Left lung (tissue), 10 donors: Measurements from ENCODE around the gene RAB5A. TPM values are rescaled to one million over a fixed set of nuclear protein-coding genes. Genes with fewer than 3 reads are reported as not detected.
A peak's percentile ranks its signal among the peaks of the same experiment; 100 is the strongest.

Experiments used
- ATAC-seq: fragments of 200-7000 bp; cut with Tn5 transposase; one replicate; pipeline ENCODE4 v1.9.1; 2020; ENCODE audit warnings: moderate library complexity
- DNase-seq, 4 donors: peaks; one replicate each; pipeline ENCODE4 v3.0.0-alpha.2; 2013 to 2020
- H3K27ac ChIP-seq, 2 donors: fragments of 200-600 bp; sonication (generic) in 1 of 2; one replicate each; pipeline versions ENCODE4 v1.5.0 to v1.8.0; 2020 to 2021
- H3K27me3 ChIP-seq, 2 donors: fragments of 200-600 bp; sonication (generic) in 1 of 2; one replicate each; pipeline versions ENCODE4 v1.5.0 to v1.8.0; 2020 to 2021
- H3K36me3 ChIP-seq, 2 donors: fragments of 200-600 bp; sonication (generic) in 1 of 2; one replicate each; pipeline versions ENCODE4 v1.5.0 to v1.8.0; 2020 to 2021
- H3K4me1 ChIP-seq, 2 donors: fragments of 200-600 bp; one replicate each; pipeline ENCODE4 v1.8.0; 2021
- H3K4me3 ChIP-seq, 2 donors: fragments of 200-600 bp; sonication (generic) in 1 of 2; one replicate each; pipeline versions ENCODE4 v1.5.0 to v1.8.0; 2020 to 2021; ENCODE audit warnings: mild to moderate bottlenecking in 1 of 2
- H3K9me3 ChIP-seq, 2 donors: fragments of 200-600 bp; sonication (generic) in 1 of 2; one replicate each; pipeline versions ENCODE4 v1.5.0 to v1.8.0; 2020 to 2021
- intact Hi-C, 2 donors: fragments of 100-400 bp; cut with DNase I; formaldehyde crosslinking; loops; one replicate each; pipeline versions ENCODE4 v1.11.2 to v1.14.2; 2022
- polyA plus RNA-seq, 6 donors: library from polyadenylated mRNA; unstranded; fragments of 120-200 nt; gene quantifications; one replicate each; pipeline ENCODE4 v1.2.1, GENCODE V29; 2013; ENCODE audit not compliant: insufficient read length in 6 of 6
- total RNA-seq, 2 donors: library from RNA; stranded (reverse); fragmentation: NEBNext Ultra II Directional; extraction: Animal tissue kit (Norgen Biotek cat#: 25700); gene quantifications; one replicate each; pipeline ENCODE4 v1.2.1, GENCODE V29; 2021
- TF ChIP-seq, protein P1 (sequence below), 2 donors: fragments of 200-600 bp; sonication (generic) in 1 of 2; IDR thresholded peaks; one replicate each; pipeline versions ENCODE4 v1.5.0 to v1.8.0; 2021; ENCODE audit warnings: antibody characterized with exemption in 2 of 2
- donor health status: DM: no; HTN: yes; CAD: no.
- donor health status: DM: no; HTN: no; CAD: no.

The RAB5A gene
- total and polyA plus RNA-seq, 8 donors = 60.7 to 72.1 (median 69.2) TPM

DNA sequence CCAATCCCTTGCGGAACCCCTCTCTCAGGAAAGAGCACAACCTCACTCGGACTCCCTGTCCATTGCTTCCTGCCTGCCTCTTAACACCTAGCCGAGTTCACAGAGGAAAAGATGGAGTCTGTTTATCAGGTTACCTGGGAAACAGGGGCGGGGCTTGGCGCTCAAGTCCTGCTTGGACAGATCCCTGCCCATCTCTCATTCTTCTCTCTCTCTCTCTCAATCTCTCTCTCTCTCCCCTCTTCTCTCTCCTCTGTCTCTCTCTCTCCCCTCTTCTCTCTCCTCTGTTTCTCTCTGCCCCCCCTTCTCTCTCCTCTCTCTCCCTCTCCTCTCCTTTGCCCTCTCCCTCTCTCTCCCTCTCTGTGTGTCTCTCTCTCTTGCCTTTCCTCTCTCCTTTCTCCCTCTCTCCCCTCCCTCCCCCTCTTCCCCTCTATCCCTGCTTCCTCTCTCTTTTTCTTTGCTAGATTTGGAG lies 12.8 kb upstream of the RAB5A start, which contains the start of gene EFHB:
EFHB (minus strand) TSS at position 120 of the 469 bp plus-strand sequence. CDS start 199 bp downstream, outside the sequence.
- H3K4me3 ChIP-seq = no peak within 1 kb of the TSS
- H3K4me1 ChIP-seq = peaks cover 0 to 14% of the 10 kb centered on the region in 2 donors
- H3K9me3 ChIP-seq = no peaks in the 10 kb centered on the region
- H3K36me3 ChIP-seq = no peaks in the 10 kb centered on the region
- peaks cover 0 to 7% of the 10 kb centered on the region in 2 donors for H3K27me3 ChIP-seq
- TF ChIP-seq, protein P1, sequence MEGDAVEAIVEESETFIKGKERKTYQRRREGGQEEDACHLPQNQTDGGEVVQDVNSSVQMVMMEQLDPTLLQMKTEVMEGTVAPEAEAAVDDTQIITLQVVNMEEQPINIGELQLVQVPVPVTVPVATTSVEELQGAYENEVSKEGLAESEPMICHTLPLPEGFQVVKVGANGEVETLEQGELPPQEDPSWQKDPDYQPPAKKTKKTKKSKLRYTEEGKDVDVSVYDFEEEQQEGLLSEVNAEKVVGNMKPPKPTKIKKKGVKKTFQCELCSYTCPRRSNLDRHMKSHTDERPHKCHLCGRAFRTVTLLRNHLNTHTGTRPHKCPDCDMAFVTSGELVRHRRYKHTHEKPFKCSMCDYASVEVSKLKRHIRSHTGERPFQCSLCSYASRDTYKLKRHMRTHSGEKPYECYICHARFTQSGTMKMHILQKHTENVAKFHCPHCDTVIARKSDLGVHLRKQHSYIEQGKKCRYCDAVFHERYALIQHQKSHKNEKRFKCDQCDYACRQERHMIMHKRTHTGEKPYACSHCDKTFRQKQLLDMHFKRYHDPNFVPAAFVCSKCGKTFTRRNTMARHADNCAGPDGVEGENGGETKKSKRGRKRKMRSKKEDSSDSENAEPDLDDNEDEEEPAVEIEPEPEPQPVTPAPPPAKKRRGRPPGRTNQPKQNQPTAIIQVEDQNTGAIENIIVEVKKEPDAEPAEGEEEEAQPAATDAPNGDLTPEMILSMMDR (IDR thresholded peaks at IDR 0.05) = no peak
- no peak within 1 kb of the TSS for H3K27ac ChIP-seq
- intact Hi-C loops = no loop called here
- peak; percentile 67 for ATAC-seq
- peak in 2 of 4 donors; percentile 39 to 49 for DNase-seq

DNA sequence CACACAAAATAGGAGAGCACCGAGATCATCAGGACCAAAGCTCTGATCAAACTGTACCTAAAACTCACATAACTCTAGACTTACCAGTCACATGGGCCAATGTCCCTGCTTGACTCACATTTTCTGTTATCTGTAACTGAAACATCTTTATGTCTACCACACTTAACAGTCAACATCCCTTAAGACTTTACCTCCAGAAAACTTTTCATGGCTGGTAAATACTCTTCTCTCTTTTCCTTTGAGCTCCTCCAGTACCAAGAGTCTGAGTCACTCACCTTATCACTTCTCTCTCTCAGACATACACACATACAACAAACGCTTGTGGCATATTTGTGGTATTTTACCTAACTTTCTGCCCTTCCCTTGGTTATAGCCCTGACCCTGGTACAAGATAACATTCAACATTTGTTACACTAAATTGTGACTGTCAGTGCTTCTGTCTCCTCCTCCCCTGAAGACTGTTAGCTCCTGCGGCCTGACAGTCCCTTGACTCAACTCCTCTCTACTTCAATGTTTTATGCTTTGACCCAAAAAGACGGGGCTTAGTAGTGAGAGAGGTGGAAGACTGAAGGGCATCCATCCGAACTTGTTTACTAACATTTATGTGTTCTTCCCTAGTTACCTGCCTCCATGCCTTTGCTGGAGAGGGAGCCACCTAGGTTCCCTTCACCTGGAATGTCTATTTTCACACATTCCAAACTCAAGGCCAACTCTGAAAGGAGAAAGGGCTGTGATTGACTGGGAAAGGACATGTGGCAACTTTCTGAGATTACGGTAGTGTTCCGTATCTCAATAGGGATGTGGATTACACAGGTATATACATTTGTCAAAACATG lies 9.2 kb upstream of the RAB5A start:
- Histone ChIP-seq H3K4me1 (no peaks in the 10 kb centered on the region), H3K4me3 (no peak overlapping the region), H3K27ac (no peak overlapping the region), H3K27me3 (peaks cover 0 to 7% of the 10 kb centered on the region in 2 donors), H3K9me3 (no peaks in the 10 kb centered on the region), H3K36me3 (no peaks in the 10 kb centered on the region)
- intact Hi-C loops = no loop called here
- ATAC-seq (peak; percentile 70), DNase-seq (no peak)
- TF ChIP-seq, protein P1 (IDR thresholded peaks at IDR 0.05) = no peak

DNA sequence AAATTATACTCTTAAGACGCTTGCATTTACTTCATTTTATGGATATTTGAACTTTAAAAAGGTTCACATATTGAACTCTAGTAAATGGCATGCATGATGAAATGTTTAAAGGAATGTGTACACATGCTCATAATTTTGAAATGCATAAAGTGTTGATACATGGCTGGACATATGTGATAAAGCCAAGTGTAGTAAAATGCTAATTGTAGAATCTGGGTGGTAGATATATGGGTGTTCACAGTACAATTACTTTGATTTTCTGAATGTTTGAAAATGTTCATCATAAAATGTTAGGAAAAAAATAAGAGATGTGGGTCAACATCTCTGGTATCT lies 8.6 kb upstream of the RAB5A start:
- ATAC-seq (no peak), DNase-seq (no peak)
- intact Hi-C loops = no loop called here
- TF ChIP-seq, protein P1 (IDR thresholded peaks at IDR 0.05) = no peak
- H3K27me3 ChIP-seq = peaks cover 0 to 7% of the 10 kb centered on the region in 2 donors
- no peaks in the 10 kb centered on the region for H3K36me3 ChIP-seq
- H3K9me3 ChIP-seq = no peaks in the 10 kb centered on the region
- H3K4me1 ChIP-seq = no peaks in the 10 kb centered on the region
- H3K4me3 ChIP-seq = no peak overlapping the region
- no peak overlapping the region for H3K27ac ChIP-seq

DNA sequence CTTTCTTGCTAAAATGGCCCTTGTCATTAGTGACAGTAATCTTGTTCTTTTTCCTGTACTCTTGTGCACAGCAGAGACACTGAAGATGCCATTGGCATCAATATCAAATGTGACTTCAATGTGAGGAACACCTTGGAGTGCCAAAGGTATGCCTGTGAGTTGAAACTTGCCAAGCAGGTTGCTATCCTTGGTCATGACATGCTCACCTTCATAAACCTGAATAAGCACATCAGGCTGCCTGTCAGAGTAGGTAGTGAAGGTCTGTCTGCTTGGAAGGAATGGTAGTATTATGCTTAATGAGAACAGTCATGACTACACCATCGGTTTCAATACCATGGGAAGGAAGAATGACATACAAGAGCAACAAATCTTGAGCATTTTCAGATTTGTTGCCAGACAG lies 6.3 kb upstream of the RAB5A start:
- H3K27ac ChIP-seq = no peak overlapping the region
- TF ChIP-seq, protein P1 (IDR thresholded peaks at IDR 0.05) = no peak
- no peaks in the 10 kb centered on the region for H3K27me3 ChIP-seq
- no peaks in the 10 kb centered on the region for H3K36me3 ChIP-seq
- intact Hi-C loops = no loop called here
- no peaks in the 10 kb centered on the region for H3K9me3 ChIP-seq
- no peak overlapping the region for H3K4me3 ChIP-seq
- H3K4me1 ChIP-seq = no peaks in the 10 kb centered on the region
- no peak for ATAC-seq
- no peak for DNase-seq

DNA sequence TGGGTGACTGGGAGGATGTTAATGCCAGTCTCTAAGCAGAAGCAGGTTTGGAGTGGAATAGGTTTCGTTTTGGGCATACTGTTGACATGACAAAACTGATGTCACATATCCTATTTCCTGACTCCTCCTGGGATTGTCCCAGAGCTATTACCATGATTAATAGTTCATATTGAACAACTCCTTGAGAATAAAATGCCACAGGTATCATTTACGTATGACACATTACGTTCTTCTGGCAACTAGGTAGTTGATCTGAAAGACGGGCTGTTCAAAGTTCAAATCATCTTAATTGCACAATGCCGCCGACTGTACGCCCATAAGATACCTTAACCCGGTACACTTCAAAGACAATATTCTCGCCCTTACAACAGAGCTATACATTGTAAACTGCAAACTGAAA lies 1.4 kb upstream of the RAB5A start:
- DNase-seq (no peak), ATAC-seq (no peak)
- intact Hi-C loops = no loop called here
- Histone ChIP-seq H3K36me3 (no peaks in the 10 kb centered on the region), H3K27me3 (no peaks in the 10 kb centered on the region), H3K4me3 (peak overlapping the region in 1 of 2 donors; percentile 98), H3K4me1 (peaks cover 16 to 25% of the 10 kb centered on the region in 2 donors), H3K9me3 (no peaks in the 10 kb centered on the region), H3K27ac (no peak overlapping the region)
- TF ChIP-seq, protein P1 (IDR thresholded peaks at IDR 0.05) = no peak
